ENCODE measurements around the gene LPP. TPM values are rescaled to one million over a fixed set of nuclear protein-coding genes. Genes with fewer than 3 reads are reported as not detected.

The LPP gene
- total RNA-seq, 4 donors from 2014 or later, result 1,872 to 3,079 (median 2,300) TPM

DNA sequence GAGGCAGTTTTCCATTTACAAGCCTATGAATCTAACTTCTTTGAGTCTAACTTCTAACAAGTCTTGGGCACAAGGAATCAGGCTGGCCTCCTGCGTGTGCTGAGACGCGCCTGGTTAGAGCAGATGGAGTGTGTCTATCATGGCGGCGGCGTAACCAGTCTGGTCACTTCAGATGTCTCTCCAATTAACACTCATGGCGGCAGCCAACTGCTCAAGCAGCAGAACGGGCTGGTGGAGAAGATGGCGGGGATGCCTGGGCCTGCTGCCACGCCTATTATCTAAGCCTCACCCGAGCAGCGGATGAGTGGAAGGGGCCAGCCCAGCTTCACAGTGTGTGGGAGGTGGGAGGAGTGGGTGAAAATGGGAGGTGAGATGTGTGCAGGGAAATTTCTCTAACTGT lies 771.4 kb downstream of the LPP start:
- intact Hi-C loops (cut with DNase I), result no loop called here
- H3K4me3 ChIP-seq, result no peak overlapping the region
- TF ChIP-seq, protein P1, sequence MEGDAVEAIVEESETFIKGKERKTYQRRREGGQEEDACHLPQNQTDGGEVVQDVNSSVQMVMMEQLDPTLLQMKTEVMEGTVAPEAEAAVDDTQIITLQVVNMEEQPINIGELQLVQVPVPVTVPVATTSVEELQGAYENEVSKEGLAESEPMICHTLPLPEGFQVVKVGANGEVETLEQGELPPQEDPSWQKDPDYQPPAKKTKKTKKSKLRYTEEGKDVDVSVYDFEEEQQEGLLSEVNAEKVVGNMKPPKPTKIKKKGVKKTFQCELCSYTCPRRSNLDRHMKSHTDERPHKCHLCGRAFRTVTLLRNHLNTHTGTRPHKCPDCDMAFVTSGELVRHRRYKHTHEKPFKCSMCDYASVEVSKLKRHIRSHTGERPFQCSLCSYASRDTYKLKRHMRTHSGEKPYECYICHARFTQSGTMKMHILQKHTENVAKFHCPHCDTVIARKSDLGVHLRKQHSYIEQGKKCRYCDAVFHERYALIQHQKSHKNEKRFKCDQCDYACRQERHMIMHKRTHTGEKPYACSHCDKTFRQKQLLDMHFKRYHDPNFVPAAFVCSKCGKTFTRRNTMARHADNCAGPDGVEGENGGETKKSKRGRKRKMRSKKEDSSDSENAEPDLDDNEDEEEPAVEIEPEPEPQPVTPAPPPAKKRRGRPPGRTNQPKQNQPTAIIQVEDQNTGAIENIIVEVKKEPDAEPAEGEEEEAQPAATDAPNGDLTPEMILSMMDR (IDR thresholded peaks at IDR 0.05), result no peak
- TF ChIP-seq EP300 (IDR thresholded peaks at IDR 0.05), result no peak
- TF ChIP-seq POLR2A (IDR thresholded peaks at IDR 0.05; ENCODE audit: low read depth), result no peak
- no peak for TF ChIP-seq POLR2AphosphoS5 (IDR thresholded peaks at IDR 0.05)
- H3K4me1 ChIP-seq, result peaks cover 0 to 5% (median 2%) of the 10 kb centered on the region in 4 donors
- no peak overlapping the region for H3K27ac ChIP-seq (replicated peaks in 1 of 4)
- no peaks in the 10 kb centered on the region for H3K36me3 ChIP-seq
- H3K27me3 ChIP-seq, result no peaks in the 10 kb centered on the region
- 96% methylated on average over 12 of the region's 12 CpGs for WGBS
- no peak for DNase-seq (ENCODE audit: extremely low spot score)
- no peaks in the 10 kb centered on the region for H3K9me3 ChIP-seq

DNA sequence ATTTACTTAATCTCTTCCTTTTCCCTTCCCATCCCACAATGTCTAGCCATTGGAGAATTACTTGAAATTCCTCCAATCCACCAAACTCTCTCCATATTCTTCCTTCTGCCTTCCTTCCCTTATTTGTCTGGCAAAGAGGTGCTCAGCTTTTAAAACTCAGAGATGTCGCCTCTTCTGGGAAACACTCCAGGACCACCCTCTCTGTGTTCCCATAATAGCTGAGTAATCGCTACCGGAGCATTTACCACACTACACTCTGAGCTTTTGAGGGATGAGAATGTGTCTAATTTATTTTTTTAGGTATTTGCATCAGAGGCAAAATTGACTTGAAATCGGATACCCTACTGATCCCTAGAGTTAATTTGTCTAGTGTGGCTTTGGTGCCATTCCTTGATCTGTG lies 772.2 kb downstream of the LPP start:
- peaks cover 0 to 5% (median 2%) of the 10 kb centered on the region in 4 donors for H3K4me1 ChIP-seq
- H3K9me3 ChIP-seq, result no peaks in the 10 kb centered on the region
- no peak overlapping the region for H3K27ac ChIP-seq (replicated peaks in 1 of 4)
- TF ChIP-seq EP300 (IDR thresholded peaks at IDR 0.05), result no peak
- TF ChIP-seq POLR2AphosphoS5 (IDR thresholded peaks at IDR 0.05), result no peak
- no peak for TF ChIP-seq POLR2A (IDR thresholded peaks at IDR 0.05; ENCODE audit: low read depth)
- TF ChIP-seq, protein P1 (IDR thresholded peaks at IDR 0.05), result no peak
- 85% methylated on average over 4 of the region's 4 CpGs for WGBS
- no peaks in the 10 kb centered on the region for H3K36me3 ChIP-seq
- no peak overlapping the region for H3K4me3 ChIP-seq
- intact Hi-C loops (cut with DNase I), result no loop called here
- DNase-seq (ENCODE audit: extremely low spot score), result no peak
- no peaks in the 10 kb centered on the region for H3K27me3 ChIP-seq

DNA sequence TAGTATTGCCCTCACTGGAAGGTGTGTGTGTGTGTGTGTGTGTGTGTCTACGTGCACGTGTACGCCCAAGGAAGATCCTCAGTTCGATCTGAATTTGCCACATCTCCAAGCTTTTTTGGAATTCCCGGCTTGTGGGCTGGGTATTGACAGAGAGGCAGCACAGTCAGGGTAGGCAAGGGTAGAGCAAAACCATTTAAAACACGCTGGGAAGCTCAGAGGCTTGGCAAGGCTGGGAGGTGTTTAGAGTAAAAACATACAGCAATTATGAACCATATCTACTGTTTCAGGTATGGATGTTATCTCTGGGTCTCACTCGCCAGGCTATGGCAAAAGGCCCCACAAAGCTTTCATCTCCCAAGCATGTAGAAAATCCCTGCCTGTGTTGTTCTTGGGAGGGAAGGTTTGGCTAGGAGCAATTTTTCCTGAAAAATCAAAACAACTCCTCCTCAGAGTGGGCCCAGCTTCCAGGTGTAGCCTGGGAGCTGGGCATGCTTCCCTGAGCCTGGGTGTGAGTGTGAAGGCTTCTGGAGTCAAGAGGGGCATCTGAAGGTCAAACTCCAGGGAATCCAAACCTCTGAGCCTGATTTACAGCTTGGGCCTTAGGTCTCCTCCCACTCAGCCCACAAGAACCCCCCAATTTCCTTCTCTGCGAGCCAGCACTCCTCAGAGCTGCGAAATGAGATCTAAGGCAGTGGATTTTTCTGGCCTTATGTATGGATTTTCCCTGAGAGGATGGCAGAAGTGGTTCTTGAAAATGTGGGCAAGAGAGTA lies 773.0 kb downstream of the LPP start:
- WGBS, result 91% methylated on average over 9 of the region's 9 CpGs
- H3K4me3 ChIP-seq, result no peak overlapping the region
- intact Hi-C loops (cut with DNase I), result no loop called here
- no peak overlapping the region for H3K27ac ChIP-seq (replicated peaks in 1 of 4)
- peaks cover 0 to 5% (median 2%) of the 10 kb centered on the region in 4 donors for H3K4me1 ChIP-seq
- H3K36me3 ChIP-seq, result no peaks in the 10 kb centered on the region
- no peak for DNase-seq (ENCODE audit: extremely low spot score)
- H3K27me3 ChIP-seq, result no peaks in the 10 kb centered on the region
- TF ChIP-seq, protein P1 (IDR thresholded peaks at IDR 0.05), result no peak
- TF ChIP-seq EP300 (IDR thresholded peaks at IDR 0.05), result no peak
- TF ChIP-seq POLR2AphosphoS5 (IDR thresholded peaks at IDR 0.05), result no peak
- no peak for TF ChIP-seq POLR2A (IDR thresholded peaks at IDR 0.05; ENCODE audit: low read depth)
- H3K9me3 ChIP-seq, result no peaks in the 10 kb centered on the region

DNA sequence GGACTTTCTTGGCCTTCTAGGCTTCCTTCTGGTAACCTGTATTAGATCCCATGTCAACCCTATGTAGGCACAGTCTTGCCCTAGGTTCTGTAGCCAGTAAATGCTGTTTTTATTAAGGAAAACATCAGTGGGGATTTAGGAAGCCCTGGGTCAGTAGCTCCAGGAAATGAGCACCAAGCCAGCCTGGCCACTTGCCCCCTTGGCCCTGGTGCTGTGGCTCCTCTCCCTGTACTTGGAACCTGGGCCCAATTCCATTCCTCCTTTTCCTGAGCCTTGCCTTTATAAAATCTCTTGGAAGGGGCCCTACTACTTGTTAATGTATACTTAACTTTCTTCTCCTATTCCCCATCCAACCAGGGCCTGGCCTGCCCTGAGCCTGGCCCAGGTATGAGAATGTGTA lies 774.0 kb downstream of the LPP start:
- no peak overlapping the region for H3K4me3 ChIP-seq
- H3K4me1 ChIP-seq, result peaks cover 0 to 5% (median 2%) of the 10 kb centered on the region in 4 donors
- H3K27ac ChIP-seq (replicated peaks in 1 of 4), result no peak overlapping the region
- TF ChIP-seq EP300 (IDR thresholded peaks at IDR 0.05), result no peak
- TF ChIP-seq, protein P1 (IDR thresholded peaks at IDR 0.05), result no peak
- no peak for TF ChIP-seq POLR2A (IDR thresholded peaks at IDR 0.05; ENCODE audit: low read depth)
- TF ChIP-seq POLR2AphosphoS5 (IDR thresholded peaks at IDR 0.05), result no peak
- H3K36me3 ChIP-seq, result no peaks in the 10 kb centered on the region
- intact Hi-C loops (cut with DNase I), result no loop called here
- no peaks in the 10 kb centered on the region for H3K9me3 ChIP-seq
- H3K27me3 ChIP-seq, result no peaks in the 10 kb centered on the region
- no peak for DNase-seq (ENCODE audit: extremely low spot score)
